ENCODE results near the gene ZNF620. TPM values are rescaled to one million over a fixed set of nuclear protein-coding genes. Genes with fewer than 3 reads are reported as not detected.

The ZNF620 gene
- total RNA-seq, 1 donor from 2014 or later: 2.3 TPM

DNA sequence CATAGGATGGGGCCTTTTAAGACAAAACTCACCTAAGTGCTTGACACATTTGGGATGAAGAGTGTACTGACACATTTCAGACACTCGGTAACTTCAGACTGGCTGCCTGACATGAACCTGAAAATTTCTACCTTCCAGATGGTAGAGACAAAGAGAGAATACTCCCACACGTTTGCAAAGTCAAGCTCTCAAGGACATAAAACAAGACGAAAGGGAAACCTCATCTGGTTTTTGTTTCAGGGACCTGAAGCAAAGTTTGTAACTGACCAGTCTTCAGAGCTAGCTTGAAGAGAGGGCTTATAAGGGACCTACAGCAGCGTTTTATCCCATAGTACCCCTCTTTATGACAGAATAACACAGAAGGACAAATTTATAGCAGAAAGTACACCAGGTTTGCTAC lies 60.9 kb downstream of the ZNF620 start:
- no peak for DNase-seq (ENCODE audit: low spot score)
- no peak overlapping the region for H3K4me3 Mint-ChIP-seq (ENCODE audit: unreplicated experiment)
- TF ChIP-seq, protein P1, sequence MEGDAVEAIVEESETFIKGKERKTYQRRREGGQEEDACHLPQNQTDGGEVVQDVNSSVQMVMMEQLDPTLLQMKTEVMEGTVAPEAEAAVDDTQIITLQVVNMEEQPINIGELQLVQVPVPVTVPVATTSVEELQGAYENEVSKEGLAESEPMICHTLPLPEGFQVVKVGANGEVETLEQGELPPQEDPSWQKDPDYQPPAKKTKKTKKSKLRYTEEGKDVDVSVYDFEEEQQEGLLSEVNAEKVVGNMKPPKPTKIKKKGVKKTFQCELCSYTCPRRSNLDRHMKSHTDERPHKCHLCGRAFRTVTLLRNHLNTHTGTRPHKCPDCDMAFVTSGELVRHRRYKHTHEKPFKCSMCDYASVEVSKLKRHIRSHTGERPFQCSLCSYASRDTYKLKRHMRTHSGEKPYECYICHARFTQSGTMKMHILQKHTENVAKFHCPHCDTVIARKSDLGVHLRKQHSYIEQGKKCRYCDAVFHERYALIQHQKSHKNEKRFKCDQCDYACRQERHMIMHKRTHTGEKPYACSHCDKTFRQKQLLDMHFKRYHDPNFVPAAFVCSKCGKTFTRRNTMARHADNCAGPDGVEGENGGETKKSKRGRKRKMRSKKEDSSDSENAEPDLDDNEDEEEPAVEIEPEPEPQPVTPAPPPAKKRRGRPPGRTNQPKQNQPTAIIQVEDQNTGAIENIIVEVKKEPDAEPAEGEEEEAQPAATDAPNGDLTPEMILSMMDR (IDR thresholded peaks at IDR 0.05): no peak
- peaks cover 1% of the 10 kb centered on the region for H3K36me3 Mint-ChIP-seq (ENCODE audit: low read depth)
- no peak overlapping the region for H3K27ac Mint-ChIP-seq (ENCODE audit: unreplicated experiment)
- H3K9me3 Mint-ChIP-seq (ENCODE audit: low read depth): peaks cover 6% of the 10 kb centered on the region
- peaks cover 8% of the 10 kb centered on the region for H3K27me3 Mint-ChIP-seq (ENCODE audit: low read depth)
- H3K4me1 Mint-ChIP-seq (ENCODE audit: low read depth): no peaks in the 10 kb centered on the region

Other genes with a start within 250 kb of the ZNF620 start
- gene EIF1B, start 196.3 kb upstream of the ZNF620 start, total RNA-seq: 36.5 to 58.8 TPM (median 58.1 TPM) in 3 replicates
- 0.15 TPM in 1 of 3 replicates, not detected in the others for gene ENTPD3, start 118.9 kb upstream of the ZNF620 start, total RNA-seq
- 1,107 to 1,188 TPM (median 1,159 TPM) in 3 replicates for gene RPL14, start 48.7 kb upstream of the ZNF620 start, total RNA-seq
- gene ZNF619, start 28.9 kb upstream of the ZNF620 start, total RNA-seq: 3.3 to 5.5 TPM (median 3.7 TPM) in 3 replicates
- 25.3 to 27.0 TPM (median 26.0 TPM) in 3 replicates for gene ZNF621, start 18.9 kb downstream of the ZNF620 start, total RNA-seq

Data from chondrocyte (in vitro differentiated cells).